K562 (cell line): ENCODE data around the gene FOS.

Source experiments
- CTCF ChIP-seq, 3 experiments: IDR thresholded peaks in 2 of 3; conservative IDR thresholded peaks in 1 of 3; 2 replicates each; pipeline ENCODE4 v1.5.1; 2011 to 2012; ENCODE audit warnings: low read length in 3 of 3, mild to moderate bottlenecking in 3 of 3, control low read depth in 2 of 3, improper control_type of control experiment in 1 of 3, inconsistent platforms in 1 of 3, low read depth in 1 of 3, mixed read lengths in 1 of 3, moderate library complexity in 1 of 3; ENCODE audit not compliant: insufficient read depth in 2 of 3
- HNRNPUL1 ChIP-seq: fragments of 200-400 bp; formaldehyde crosslinking; IDR thresholded peaks from 2 replicates; pipeline ENCODE4 v1.6.1; 2017; ENCODE audit warnings: low read length
- POLR2AphosphoS5 ChIP-seq: IDR thresholded peaks from 2 replicates; pipeline ENCODE4 v1.6.1; 2011; ENCODE audit warnings: mild to moderate bottlenecking, low read depth, low read length, moderate library complexity; ENCODE audit not compliant: control insufficient read depth, insufficient read depth
- TAF15 ChIP-seq: fragments of 200-400 bp; formaldehyde crosslinking; IDR thresholded peaks from 2 replicates; pipeline ENCODE4 v1.6.1; 2017; ENCODE audit warnings: mild to moderate bottlenecking, low read depth, low read length, moderate library complexity
- THRA ChIP-seq: fragments of 450-650 bp; IDR thresholded peaks from 2 replicates; pipeline ENCODE4 v1.6.1; 2017; ENCODE audit warnings: mild to moderate bottlenecking, moderate library complexity
- ZNF384 ChIP-seq: IDR thresholded peaks from 2 replicates; pipeline ENCODE4 v1.6.1; 2012; ENCODE audit warnings: low read depth, low read length, improper control_type of control experiment

- TF ChIP-seq HNRNPUL1 (no peak), ZNF384 (no peak), POLR2AphosphoS5 (no peak), CTCF (IDR thresholded peaks at IDR 0.05 in 2 of 3, conservative IDR thresholded peaks at IDR 0.05 in 1 of 3; ENCODE audit: insufficient read depth in 2 of 3, low read depth in 1 of 3, low read length in 3 of 3) (no peak), THRA (no peak), TAF15 (no peak)
Observed at GRCh38 chr14:75250800-75251199, 27.8 kb upstream of the FOS start.
